B cell (primary cell): Measurements from ENCODE around the gene BAHCC1. TPM values are rescaled to one million over a fixed set of nuclear protein-coding genes. Genes with fewer than 3 reads are reported as not detected.

ENCODE experiments used
- ATAC-seq: fragments of 200-7000 bp; cut with Tn5 transposase; one replicate; pipeline ENCODE4 v1.10.0; 2021; ENCODE audit warnings: low read depth, mild to moderate bottlenecking, moderate number of reproducible peaks, moderate library complexity
- CTCF ChIA-PET: fragments of 350-600 bp; sonication (Branson Sonifier 250); formaldehyde crosslinking; loops from one replicate; lab custom pipeline; 2021; ENCODE audit warnings: antibody characterized with exemption, inconsistent platforms; lab: Charles Lee
- POLR2A ChIA-PET: fragments of 350-600 bp; sonication (Branson Sonifier 250); formaldehyde crosslinking; loops from one replicate; lab custom pipeline; 2021; ENCODE audit warnings: antibody characterized with exemption; lab: Charles Lee
- DNase-seq: peaks from one replicate; pipeline ENCODE4 v3.0.0; 2013
- H2AFZ ChIP-seq: 2 replicates; pipeline ENCODE4 v1.6.1; 2012; ENCODE audit warnings: mild to moderate bottlenecking, low read depth, low read length; ENCODE audit not compliant: insufficient read depth, poor library complexity, severe bottlenecking
- H3K27ac ChIP-seq, 2 donors: 1 replicate in 1 of 2; 2 replicates in 1 of 2; pipeline ENCODE4 v1.5.1; 2012 to 2013; ENCODE audit warnings: low read length in 2 of 2, mild to moderate bottlenecking in 2 of 2, moderate library complexity in 1 of 2
- H3K27me3 ChIP-seq, 4 experiments: fragments of 200-600 bp in 1 of 4; sonication (generic) in 1 of 4; replicated peaks in 1 of 4; 1 replicate in 2 of 4; 2 replicates in 2 of 4; pipeline versions ENCODE4 v1.6.1 to v1.7.0; 2013 to 2016; ENCODE audit warnings: low read length in 3 of 4, mild to moderate bottlenecking in 2 of 4, mixed read lengths in 1 of 4, moderate library complexity in 1 of 4; ENCODE audit not compliant: insufficient read depth in 4 of 4, control insufficient read depth in 3 of 4; ENCODE audit errors: control extremely low read depth in 1 of 4
- H3K36me3 ChIP-seq, 2 experiments: replicated peaks in 1 of 2; 1 replicate in 1 of 2; 2 replicates in 1 of 2; pipeline versions ENCODE4 v1.6.1 to v1.7.1; 2013; ENCODE audit warnings: low read length in 1 of 2; ENCODE audit not compliant: insufficient read depth in 2 of 2, control insufficient read depth in 1 of 2; ENCODE audit errors: control extremely low read depth in 1 of 2, extremely low read depth in 1 of 2
- H3K4me1 ChIP-seq, 2 donors: fragments of 200-600 bp in 1 of 2; sonication (generic) in 1 of 2; 1 replicate in 1 of 2; 2 replicates in 1 of 2; pipeline versions ENCODE4 v1.5.1 to v1.6.1; 2013 to 2017; ENCODE audit warnings: low read length in 2 of 2; ENCODE audit not compliant: control insufficient read depth in 2 of 2, insufficient read depth in 2 of 2
- H3K4me2 ChIP-seq: replicated peaks from 2 replicates; pipeline ENCODE3; 2012; ENCODE audit warnings: mild to moderate bottlenecking, low read depth, low read length; ENCODE audit not compliant: poor library complexity, severe bottlenecking
- H3K4me3 ChIP-seq, 5 experiments: fragments of 200-600 bp in 1 of 5; sonication (generic) in 1 of 5; 1 replicate in 3 of 5; 2 replicates in 2 of 5; pipeline versions ENCODE4 v1.5.1 to v1.7.0; 2011 to 2016; ENCODE audit warnings: low read length in 4 of 5, mild to moderate bottlenecking in 4 of 5, low read depth in 2 of 5, control low read depth in 1 of 5, moderate library complexity in 1 of 5; ENCODE audit not compliant: insufficient read depth in 1 of 5; ENCODE audit errors: control extremely low read depth in 1 of 5, extremely low read depth in 1 of 5
- H3K79me2 ChIP-seq: fragments of 200-600 bp; sonication (generic); one replicate; pipeline ENCODE4 v1.6.0; 2016; ENCODE audit warnings: low read length; ENCODE audit not compliant: control insufficient read depth, insufficient read depth
- H3K9ac ChIP-seq: fragments of 200-600 bp; sonication (generic); 2 replicates; pipeline ENCODE4 v1.6.1; 2017; ENCODE audit warnings: mild to moderate bottlenecking, low read length, moderate library complexity
- H3K9me3 ChIP-seq, 3 donors: one replicate each; pipeline versions ENCODE4 v1.6.1 to v1.7.1; 2013; ENCODE audit warnings: low read length in 2 of 3; ENCODE audit not compliant: control insufficient read depth in 2 of 3, insufficient read depth in 1 of 3; ENCODE audit errors: control extremely low read depth in 1 of 3
- H4K20me1 ChIP-seq: 2 replicates; pipeline ENCODE4 v1.6.0; 2012; ENCODE audit warnings: mild to moderate bottlenecking, low read length; ENCODE audit not compliant: insufficient read depth, control insufficient read depth, poor library complexity, severe bottlenecking
- H3K27ac Mint-ChIP-seq: one replicate; pipeline ENCODE4 v1.8.0; 2021; ENCODE audit warnings: mixed read lengths
- H3K27me3 Mint-ChIP-seq: one replicate; pipeline ENCODE4 v1.8.0; 2021; ENCODE audit warnings: mixed read lengths
- H3K4me1 Mint-ChIP-seq: one replicate; pipeline ENCODE4 v1.8.0; 2021; ENCODE audit warnings: mixed read lengths
- H3K4me3 Mint-ChIP-seq: one replicate; pipeline ENCODE4 v1.8.0; 2021; ENCODE audit warnings: mixed read lengths
- H3K9me3 Mint-ChIP-seq: one replicate; pipeline ENCODE4 v1.8.0; 2022; ENCODE audit warnings: mixed read lengths; ENCODE audit not compliant: insufficient read depth
- EZH2 ChIP-seq: IDR thresholded peaks from 2 replicates; pipeline ENCODE4 v1.6.1; 2012; ENCODE audit warnings: borderline replicate concordance, low read depth, mild to moderate bottlenecking, moderate library complexity, low read length; ENCODE audit not compliant: insufficient read depth, poor library complexity, severe bottlenecking
- WGBS: methylation state at CpG from one replicate; pipeline ENCODE4 v1.1.5; 2013; ENCODE audit warnings: missing lambda C conversion rate; ENCODE audit not compliant: insufficient coverage; 5-methylcytosine and 5-hydroxymethylcytosine counted together
- intact Hi-C: fragments of 100-400 bp; cut with micrococcal nuclease; formaldehyde crosslinking; loops from one replicate; pipeline ENCODE4 v1.10.0; 2022
- polyA plus RNA-seq: library from polyadenylated mRNA; depleted of rRNA; stranded (reverse); fragments of >200 nt; gene quantifications from 2 replicates; pipeline ENCODE4 v1.2.3, GENCODE V29; 2012
- total RNA-seq, 2 donors: library from RNA; stranded (reverse); fragments of 120-200 nt in 1 of 2; gene quantifications; 1 replicate in 1 of 2; 2 replicates in 1 of 2; pipeline versions ENCODE4 v1.2.3 to v1.2.4, GENCODE V29; 2013 to 2022
- TF ChIP-seq, protein P1 (sequence below): fragments of 200-600 bp; IDR thresholded peaks from one replicate; pipeline ENCODE4 v1.8.0; 2022; ENCODE audit warnings: antibody characterized with exemption, mild to moderate bottlenecking

BAHCC1 gene
- total and polyA plus RNA-seq, 2 donors (not counting 1 experiment from before 2014, with no cell fraction given): 0.12 to 0.48 TPM

DNA sequence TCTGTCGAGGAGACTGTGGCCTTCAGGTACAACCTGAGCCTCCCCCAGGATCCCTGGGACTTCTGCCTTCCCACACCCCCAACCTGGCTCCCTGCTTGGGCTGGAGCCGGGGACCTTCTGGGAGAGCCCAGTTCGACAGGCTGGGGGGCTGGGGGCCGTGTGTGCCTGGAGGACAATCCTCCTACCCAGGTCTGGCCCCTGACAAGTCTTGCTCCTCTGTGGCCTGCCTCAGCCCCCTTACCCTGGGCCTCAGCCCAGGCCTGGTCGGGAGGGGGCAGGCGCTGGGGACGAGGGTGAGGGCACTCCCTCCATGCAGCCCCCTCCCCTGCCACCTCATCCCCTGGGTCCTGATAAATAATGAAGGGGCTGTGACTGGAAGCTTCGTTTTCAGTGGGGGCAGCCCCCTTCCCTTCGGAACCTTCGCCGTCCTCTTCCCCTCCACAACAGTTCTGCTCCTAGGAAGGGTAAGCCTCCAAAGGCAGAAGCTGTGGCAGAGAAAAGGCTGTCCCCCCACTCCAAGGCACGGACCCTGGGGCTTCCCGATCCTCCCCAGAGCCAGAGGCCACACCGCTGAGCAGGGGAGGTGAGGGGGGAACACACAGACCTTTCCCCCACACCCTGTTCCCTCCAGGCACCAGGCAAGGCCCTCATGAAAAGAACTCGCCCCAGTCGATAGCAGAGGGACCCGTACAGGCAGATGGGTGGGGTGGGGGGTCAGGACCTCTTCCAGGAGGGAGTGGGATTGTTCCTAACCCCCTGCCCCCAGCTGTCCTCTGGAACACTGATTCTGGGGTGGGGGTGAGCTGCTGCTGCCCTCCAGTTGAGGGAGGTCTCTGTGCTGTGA, 5.0 kb upstream of the BAHCC1 start:
- Mint-ChIP-seq H3K27me3 (peaks cover 54% of the 10 kb centered on the region), H3K4me3 (no peak overlapping the region), H3K4me1 (peaks cover 13% of the 10 kb centered on the region), H3K9me3 (no peaks in the 10 kb centered on the region), H3K27ac (no peak overlapping the region)
- ChIA-PET POLR2A (no interaction called here), CTCF (interaction anchor here (0.6 kb wide), 1 partner anchor 171 kb away, joined by 4 read pairs; no protein-coding TSS in a partner anchor)
- Histone ChIP-seq H3K9me3 (peaks cover 0 to 39% (median 4%) of the 10 kb centered on the region in 3 donors), H3K36me3 (no peaks in the 10 kb centered on the region), H3K27ac (no peak overlapping the region), H3K79me2 (no peaks in the 10 kb centered on the region), H3K27me3 (peaks cover 0 to 85% (median 47%) of the 10 kb centered on the region in 4 experiments), H3K4me2 (no peak overlapping the region), H4K20me1 (peaks cover 26% of the 10 kb centered on the region), H3K9ac (no peak overlapping the region), H3K4me1 (peaks cover 35 to 39% of the 10 kb centered on the region in 2 donors), H3K4me3 (no peak overlapping the region), H2AFZ (no peak overlapping the region)
- DNase-seq: no peak
- intact Hi-C loops: no loop called here
- 79% methylated on average over 9 of the region's 17 CpGs for WGBS
- TF ChIP-seq, protein P1, sequence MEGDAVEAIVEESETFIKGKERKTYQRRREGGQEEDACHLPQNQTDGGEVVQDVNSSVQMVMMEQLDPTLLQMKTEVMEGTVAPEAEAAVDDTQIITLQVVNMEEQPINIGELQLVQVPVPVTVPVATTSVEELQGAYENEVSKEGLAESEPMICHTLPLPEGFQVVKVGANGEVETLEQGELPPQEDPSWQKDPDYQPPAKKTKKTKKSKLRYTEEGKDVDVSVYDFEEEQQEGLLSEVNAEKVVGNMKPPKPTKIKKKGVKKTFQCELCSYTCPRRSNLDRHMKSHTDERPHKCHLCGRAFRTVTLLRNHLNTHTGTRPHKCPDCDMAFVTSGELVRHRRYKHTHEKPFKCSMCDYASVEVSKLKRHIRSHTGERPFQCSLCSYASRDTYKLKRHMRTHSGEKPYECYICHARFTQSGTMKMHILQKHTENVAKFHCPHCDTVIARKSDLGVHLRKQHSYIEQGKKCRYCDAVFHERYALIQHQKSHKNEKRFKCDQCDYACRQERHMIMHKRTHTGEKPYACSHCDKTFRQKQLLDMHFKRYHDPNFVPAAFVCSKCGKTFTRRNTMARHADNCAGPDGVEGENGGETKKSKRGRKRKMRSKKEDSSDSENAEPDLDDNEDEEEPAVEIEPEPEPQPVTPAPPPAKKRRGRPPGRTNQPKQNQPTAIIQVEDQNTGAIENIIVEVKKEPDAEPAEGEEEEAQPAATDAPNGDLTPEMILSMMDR: no peak
- no peak for TF ChIP-seq EZH2
- ATAC-seq: no peak

DNA sequence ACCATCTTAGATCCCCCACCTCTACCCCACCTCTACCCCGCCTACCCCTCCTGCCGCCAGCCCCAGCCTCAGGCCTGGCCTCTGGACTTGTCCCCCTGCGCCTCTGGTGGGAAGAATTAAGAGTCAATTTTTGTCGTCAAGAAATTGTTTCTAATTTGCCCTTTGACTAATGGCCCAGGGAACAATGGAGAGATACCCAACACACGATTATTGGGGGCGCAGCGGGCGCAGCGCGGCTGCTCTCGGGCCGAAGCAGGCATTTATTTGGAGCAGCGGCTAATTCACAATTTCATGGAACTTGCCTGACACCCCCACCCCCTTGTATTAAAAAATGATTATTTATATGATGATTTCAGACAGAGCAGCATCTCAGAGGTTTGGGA, 4.4 kb upstream of the BAHCC1 start:
- Histone ChIP-seq H3K4me2 (no peak overlapping the region), H3K4me3 (no peak overlapping the region), H3K79me2 (no peaks in the 10 kb centered on the region), H3K27me3 (peaks cover 0 to 83% (median 46%) of the 10 kb centered on the region in 4 experiments), H3K27ac (no peak overlapping the region), H3K9ac (no peak overlapping the region), H2AFZ (no peak overlapping the region), H3K36me3 (no peaks in the 10 kb centered on the region), H3K4me1 (peaks cover 39 to 44% of the 10 kb centered on the region in 2 donors), H3K9me3 (peaks cover 0 to 43% (median 4%) of the 10 kb centered on the region in 3 donors), H4K20me1 (peaks cover 28% of the 10 kb centered on the region)
- TF ChIP-seq, protein P1: no peak
- no peak for TF ChIP-seq EZH2
- intact Hi-C loops: no loop called here
- Mint-ChIP-seq H3K4me3 (no peak overlapping the region), H3K27me3 (peaks cover 50% of the 10 kb centered on the region), H3K27ac (no peak overlapping the region), H3K4me1 (peaks cover 14% of the 10 kb centered on the region), H3K9me3 (no peaks in the 10 kb centered on the region)
- ChIA-PET CTCF (interaction anchor here (0.6 kb wide), 1 partner anchor 171 kb away, joined by 4 read pairs; no protein-coding TSS in a partner anchor), POLR2A (no interaction called here)
- DNase-seq (no peak), ATAC-seq (no peak)
- WGBS: 93% methylated on average over 2 of the region's 13 CpGs
